Ecto neural progenitor cell (in vitro differentiated cells): ENCODE data around the gene MRPL52.
"Not testable (repeated sequence)": the region's sequence is repeated elsewhere in the genome, so short reads cannot be mapped to it uniquely, and the experiment has no call there.

Source experiments
- DNase-seq: peaks from one replicate; pipeline ENCODE4 v3.0.0-alpha.2; 2018; ENCODE audit warnings: low spot score

The MRPL52 gene

GRCh38 chr14:22854963-22855724 is 25.5 kb downstream of the MRPL52 start:
- no peak for DNase-seq

- no peak for DNase-seq
Measured at GRCh38 chr14:22856428-22856827, 26.7 kb downstream of the MRPL52 start.

DNA sequence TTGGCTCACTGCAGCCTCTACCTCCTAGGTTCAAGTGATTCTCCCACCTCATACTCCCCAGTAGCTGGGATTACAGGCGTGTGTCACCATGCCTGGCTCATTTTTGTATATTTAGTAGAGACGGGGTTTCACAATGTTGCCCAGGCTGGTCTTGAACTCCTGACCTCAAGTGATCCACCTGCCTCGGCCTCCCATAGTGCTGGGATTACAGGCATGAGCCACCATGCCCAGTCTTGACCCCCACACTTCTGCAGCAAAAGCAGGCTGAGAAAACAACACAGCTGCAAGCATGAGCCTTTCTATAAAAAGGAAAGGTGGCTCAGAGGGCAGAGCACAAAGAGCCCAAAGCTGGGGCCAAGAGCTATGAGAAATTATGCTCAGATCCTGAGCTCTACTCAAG is 30.7 kb downstream of the MRPL52 start:
- DNase-seq = not testable (repeated sequence)

DNA sequence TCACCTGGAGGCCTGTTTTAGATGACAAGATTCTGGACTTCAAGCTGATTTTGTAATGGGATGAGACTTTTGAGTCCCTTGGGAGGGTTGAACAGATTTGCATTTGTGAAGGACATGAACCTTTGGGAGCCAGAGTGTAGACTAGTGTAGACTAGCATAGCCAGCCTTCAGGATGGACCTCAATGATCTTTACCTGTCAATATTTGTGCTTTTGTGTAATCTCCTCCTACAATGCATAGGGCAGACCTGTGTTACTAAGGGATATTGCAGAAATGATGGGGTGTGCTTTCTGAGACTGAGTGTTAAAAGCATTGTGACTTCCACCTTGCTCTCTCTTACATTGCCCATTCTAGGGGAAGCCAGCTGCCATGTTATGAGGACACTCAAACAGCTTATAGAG is 32.0 kb downstream of the MRPL52 start:
- DNase-seq = no peak

DNA sequence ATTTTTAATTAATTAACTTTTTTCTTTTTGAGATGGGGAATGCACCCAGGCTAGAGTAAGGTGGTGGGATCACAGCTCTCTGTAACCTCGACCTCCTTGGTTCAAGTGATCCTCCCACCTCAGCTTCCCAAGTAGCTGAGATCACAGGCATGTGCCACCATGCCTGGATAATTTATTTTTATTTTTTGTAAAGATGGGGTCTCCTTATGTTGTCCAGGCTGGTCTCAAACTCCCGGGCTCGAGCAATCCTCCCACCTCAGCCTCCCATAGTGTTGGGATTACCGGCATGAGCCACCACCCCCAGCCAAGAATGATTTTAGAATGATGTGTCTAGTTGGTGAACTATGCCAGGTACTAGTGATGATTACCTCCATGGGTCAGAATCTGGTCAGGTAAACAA is 35.3 kb downstream of the MRPL52 start:
- DNase-seq = no peak

DNA sequence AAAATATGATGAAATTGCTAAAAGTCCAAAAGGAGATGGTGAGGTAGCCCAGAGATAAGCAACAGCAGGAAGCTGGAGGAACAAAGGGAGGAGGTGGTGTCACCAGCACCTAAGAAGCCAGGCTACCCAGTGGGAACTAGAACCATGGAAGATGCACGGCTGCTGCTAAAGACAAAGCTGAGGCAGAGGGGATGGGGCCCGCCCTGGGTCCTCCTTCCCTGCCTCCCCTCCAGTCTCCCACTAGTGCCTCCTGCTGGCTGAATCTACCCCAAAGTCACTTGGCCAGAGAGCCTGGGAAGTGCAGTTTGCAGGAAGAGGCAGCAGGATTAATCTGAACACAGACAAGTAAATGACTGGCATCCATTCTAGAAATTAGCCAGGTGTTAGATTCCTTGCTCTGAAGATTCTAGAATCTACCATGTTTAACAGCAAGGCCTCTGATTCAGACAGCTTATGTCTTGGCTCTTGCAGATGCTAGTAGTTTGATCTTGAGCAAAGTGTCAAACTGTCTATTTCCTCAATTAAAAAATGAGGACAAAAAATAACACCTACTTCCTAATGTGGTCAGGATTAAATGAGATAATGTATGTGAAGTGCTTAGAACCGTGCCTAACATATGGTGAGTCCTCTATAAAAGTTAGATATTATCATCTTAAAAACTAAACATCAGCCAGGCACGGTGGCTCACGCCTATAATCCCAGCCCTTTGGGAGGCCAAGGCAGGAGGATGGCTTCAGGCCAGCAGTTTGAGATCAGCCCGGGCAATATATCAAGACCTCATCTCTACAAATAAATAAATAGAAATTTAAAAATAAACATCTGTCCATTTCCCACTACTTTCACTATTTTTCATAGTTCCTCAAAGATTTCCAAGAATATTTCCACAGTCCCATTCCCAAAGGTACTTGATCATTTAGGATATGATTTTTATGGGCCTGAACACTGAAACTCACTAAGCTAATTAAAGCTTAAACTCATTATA is 36.0 kb downstream of the MRPL52 start:
- no peak for DNase-seq

DNA sequence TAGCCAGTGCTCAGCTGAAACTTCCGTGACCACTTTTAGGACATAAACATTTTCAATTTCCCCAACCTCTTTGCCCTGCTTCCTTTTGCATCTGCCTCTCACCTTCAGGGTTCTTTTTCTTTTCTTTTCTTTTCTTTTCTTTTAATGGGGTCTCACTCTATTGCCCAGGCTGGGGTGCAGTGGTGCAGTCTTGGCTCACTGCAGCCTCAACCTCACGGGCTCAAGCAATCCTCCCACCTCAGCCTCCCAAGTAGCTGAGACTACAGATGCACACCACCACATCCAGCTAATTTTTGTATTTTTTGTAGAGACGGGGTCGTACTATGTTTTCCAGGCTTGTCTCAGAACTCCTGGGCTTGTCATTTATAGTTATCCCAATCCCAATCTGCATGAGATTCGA is 37.2 kb downstream of the MRPL52 start:
- no peak for DNase-seq

GRCh38 chr14:22870811-22871223 is 41.1 kb downstream of the MRPL52 start:
- no peak for DNase-seq

- peak; percentile 94 for DNase-seq
Measured at GRCh38 chr14:22871224-22872032, 41.7 kb downstream of the MRPL52 start, which contains the start of gene LRP10. TSS of gene LRP10 (plus strand) at chr14:22871740. CDS start at chr14:22872304, 564 bp downstream.

DNA sequence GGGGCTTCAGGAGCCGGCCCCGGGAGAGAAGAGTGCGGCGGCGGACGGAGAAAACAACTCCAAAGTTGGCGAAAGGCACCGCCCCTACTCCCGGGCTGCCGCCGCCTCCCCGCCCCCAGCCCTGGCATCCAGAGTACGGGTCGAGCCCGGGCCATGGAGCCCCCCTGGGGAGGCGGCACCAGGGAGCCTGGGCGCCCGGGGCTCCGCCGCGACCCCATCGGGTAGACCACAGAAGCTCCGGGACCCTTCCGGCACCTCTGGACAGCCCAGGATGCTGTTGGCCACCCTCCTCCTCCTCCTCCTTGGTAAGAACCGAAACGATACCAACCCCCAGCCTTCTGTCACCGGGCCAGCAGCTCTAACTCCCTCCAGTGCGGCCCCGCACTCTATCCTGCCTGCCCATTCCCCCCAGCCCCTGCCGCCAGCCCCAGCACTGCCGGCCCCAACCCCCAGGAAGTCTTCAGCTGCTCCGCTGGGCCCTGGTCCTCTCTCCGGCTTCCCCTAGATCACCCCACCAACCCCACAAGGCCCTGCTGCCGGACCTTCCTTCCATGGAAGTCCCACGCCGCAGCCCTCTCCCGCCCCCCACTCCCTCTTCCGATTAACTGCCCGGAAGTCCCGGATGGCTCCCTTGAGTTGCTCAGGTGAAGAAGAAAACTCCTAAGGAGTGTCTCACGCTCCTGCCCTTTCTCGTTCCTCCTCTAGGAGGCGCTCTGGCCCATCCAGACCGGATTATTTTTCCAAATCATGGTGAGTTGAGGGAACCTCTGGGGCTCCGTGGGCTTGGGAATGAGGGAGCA is 42.5 kb downstream of the MRPL52 start:
- peak; percentile 88 for DNase-seq

- no peak for DNase-seq
Measured at GRCh38 chr14:22872833-22873520, 43.3 kb downstream of the MRPL52 start.

- DNase-seq = no peak
Measured at GRCh38 chr14:22875003-22875747, 45.5 kb downstream of the MRPL52 start.

DNA sequence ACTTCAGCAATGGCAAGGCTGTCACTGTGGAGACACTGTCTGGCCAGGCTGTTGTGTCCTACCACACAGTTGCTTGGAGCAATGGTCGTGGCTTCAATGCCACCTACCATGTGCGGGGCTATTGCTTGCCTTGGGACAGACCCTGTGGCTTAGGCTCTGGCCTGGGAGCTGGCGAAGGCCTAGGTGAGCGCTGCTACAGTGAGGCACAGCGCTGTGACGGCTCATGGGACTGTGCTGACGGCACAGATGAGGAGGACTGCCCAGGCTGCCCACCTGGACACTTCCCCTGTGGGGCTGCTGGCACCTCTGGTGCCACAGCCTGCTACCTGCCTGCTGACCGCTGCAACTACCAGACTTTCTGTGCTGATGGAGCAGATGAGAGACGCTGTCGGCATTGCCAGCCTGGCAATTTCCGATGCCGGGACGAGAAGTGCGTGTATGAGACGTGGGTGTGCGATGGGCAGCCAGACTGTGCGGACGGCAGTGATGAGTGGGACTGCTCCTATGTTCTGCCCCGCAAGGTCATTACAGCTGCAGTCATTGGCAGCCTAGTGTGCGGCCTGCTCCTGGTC is 46.1 kb downstream of the MRPL52 start:
- DNase-seq = no peak

GRCh38 chr14:22877000-22877501 is 47.4 kb downstream of the MRPL52 start:
- DNase-seq = no peak

DNA sequence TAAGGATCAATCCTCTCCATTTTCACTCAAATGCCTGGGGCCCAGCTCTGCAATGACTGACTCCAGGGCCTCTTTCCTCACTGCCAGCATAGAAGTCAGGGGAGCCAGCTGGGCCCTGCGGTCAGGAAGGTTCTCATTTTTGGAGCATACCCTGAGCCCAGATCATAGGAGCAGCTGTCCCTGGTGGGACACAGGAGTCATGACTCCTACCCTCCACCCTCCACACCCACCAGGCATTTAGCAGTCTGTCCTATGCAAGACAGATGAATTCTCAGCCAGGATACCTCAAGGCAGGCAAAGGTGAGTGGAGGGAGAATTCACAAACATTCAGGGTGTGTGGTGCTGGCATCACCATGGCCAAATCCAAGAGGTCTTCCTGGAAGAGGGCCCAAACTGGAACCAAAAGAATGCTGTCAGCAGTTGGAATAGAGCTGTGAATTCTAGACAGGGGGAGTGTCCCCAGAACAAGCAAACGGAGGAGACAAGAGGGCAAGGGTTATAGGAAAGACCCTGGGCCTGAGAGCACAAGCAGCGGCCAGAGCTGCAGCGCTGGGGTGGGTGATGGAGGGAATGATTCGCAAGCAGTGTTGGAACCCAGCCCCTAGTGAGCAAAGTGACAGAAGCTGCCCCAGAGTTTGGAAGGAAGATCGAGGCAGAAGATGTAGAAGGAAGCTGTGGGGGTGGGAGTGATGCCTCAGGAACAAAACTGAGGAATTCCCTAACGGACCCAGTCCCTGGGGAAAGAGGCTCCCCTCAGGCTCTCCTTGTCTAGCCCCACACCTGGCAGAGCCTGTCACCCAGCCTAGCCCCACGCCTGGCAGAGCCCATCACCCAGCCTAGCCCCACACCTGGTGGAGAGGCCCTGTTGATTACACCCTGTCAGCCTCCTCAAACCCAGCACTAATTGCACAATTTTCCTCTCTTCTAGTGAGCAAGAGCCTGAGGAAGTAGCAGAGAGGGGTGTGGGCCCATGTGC is 48.9 kb downstream of the MRPL52 start:
- no peak for DNase-seq

DNA sequence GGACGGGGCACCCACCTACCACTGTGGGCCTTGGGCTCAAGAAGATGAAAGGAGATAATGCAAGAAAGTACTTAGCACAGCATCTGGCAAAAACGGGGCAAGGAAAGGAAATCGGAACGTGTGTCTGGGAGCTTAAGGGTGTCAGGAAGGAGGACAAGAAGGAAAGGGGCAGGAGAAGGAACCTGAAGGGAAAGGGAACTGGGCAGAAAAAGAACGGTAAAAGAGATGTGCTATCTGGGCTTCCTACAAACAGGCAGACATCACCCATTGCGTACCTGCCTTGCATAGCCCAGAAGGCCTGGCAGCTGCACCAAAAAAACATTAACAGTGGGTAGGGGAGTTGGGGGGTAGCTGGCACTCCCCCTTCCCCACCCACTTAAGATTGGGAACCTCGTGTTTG is 52.4 kb downstream of the MRPL52 start:
- DNase-seq = no peak

DNA sequence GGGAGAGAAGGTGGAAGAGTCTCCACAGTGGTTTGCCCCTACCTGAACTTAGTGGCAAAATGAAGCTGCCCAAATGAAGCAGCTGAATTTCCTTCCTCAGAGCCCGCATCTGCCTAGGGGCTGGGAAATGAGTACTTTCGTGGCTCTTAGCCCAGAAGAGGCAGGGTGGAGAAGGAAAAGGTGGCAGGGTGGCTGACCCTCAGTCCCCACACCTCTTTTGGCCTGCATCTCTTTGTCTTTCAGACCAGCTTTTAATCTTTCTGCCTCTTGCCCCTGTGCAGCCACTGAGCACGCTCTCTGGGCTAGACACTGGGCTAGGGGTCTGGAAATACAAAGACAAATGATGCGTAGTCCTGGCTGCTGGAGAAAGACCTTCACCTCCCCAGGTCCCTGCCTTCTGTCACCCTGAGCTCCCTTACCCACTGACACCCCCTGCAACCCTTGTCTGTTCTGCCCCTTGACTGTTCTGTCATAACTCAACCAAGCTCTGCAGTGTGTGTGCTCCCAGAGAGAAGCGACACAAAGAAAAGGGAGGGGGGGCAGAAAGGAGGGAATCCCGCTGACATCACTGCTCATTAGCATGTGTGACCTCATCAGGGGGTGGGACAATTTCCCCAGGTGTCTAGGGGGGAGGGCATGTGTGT is 53.0 kb downstream of the MRPL52 start:
- peak; percentile 70 for DNase-seq
